Fibroblast of lung (primary cell): ENCODE data around the gene KDR. TPM values are rescaled to one million over a fixed set of nuclear protein-coding genes. Genes with fewer than 3 reads are reported as not detected.

ENCODE experiments used
- DNase-seq, 2 donors: peaks; one replicate each; pipeline versions ENCODE4 v3.0.0 to v3.0.0-alpha.2; 2010; ENCODE audit warnings: low read depth in 2 of 2
- H2AFZ ChIP-seq: 2 replicates; pipeline ENCODE4 v1.5.1; 2012; ENCODE audit warnings: low read length, control low read depth, inconsistent platforms
- H3K27ac ChIP-seq: 2 replicates; pipeline ENCODE4 v1.5.1; 2011; ENCODE audit warnings: low read length, control low read depth; ENCODE audit not compliant: insufficient read depth
- H3K27me3 ChIP-seq: 2 replicates; pipeline ENCODE4 v1.5.1; 2011; ENCODE audit warnings: mild to moderate bottlenecking, low read length; ENCODE audit not compliant: control insufficient read depth, insufficient read depth
- H3K36me3 ChIP-seq: 2 replicates; pipeline ENCODE4 v1.5.1; 2011; ENCODE audit warnings: low read length; ENCODE audit not compliant: control insufficient read depth, insufficient read depth
- H3K4me1 ChIP-seq: 2 replicates; pipeline ENCODE4 v1.5.1; 2011; ENCODE audit warnings: low read length; ENCODE audit not compliant: control insufficient read depth, insufficient read depth; ENCODE audit errors: extremely low read depth
- H3K4me2 ChIP-seq: 2 replicates; pipeline ENCODE4 v1.5.1; 2011; ENCODE audit warnings: low read length, control low read depth; ENCODE audit not compliant: insufficient read depth; ENCODE audit errors: extremely low read depth
- H3K4me3 ChIP-seq, 4 experiments: fragments of 200-600 bp in 1 of 4; sonication (generic) in 1 of 4; replicated peaks in 1 of 4; 2 replicates each; pipeline ENCODE4 v1.5.1; 2011 to 2016; ENCODE audit warnings: low read length in 4 of 4, low read depth in 3 of 4, mild to moderate bottlenecking in 3 of 4, control low read depth in 2 of 4, inconsistent platforms in 1 of 4, mixed read lengths in 1 of 4; ENCODE audit not compliant: insufficient read depth in 1 of 4; ENCODE audit errors: control extremely low read depth in 1 of 4
- H3K79me2 ChIP-seq: 2 replicates; pipeline ENCODE4 v1.5.1; 2012; ENCODE audit warnings: mild to moderate bottlenecking, low read length, inconsistent platforms; ENCODE audit not compliant: control insufficient read depth, insufficient read depth
- H3K9ac ChIP-seq: 2 replicates; pipeline ENCODE4 v1.5.1; 2011; ENCODE audit warnings: mild to moderate bottlenecking, low read length, control low read depth; ENCODE audit not compliant: insufficient read depth
- H3K9me3 ChIP-seq: 2 replicates; pipeline ENCODE4 v1.5.1; 2012; ENCODE audit warnings: low read depth, low read length; ENCODE audit not compliant: control insufficient read depth, insufficient read depth
- H4K20me1 ChIP-seq: 2 replicates; pipeline ENCODE4 v1.5.1; 2011; ENCODE audit warnings: low read length; ENCODE audit not compliant: control insufficient read depth, insufficient read depth; ENCODE audit errors: extremely low read depth
- CTCF ChIP-seq, 2 donors: IDR thresholded peaks in 1 of 2; conservative IDR thresholded peaks in 1 of 2; 1 replicate in 1 of 2; 2 replicates in 1 of 2; pipeline ENCODE4 v1.5.1; 2011 to 2012; ENCODE audit warnings: low read length in 2 of 2, control low read depth in 1 of 2, inconsistent platforms in 1 of 2, low read depth in 1 of 2, mild to moderate bottlenecking in 1 of 2
- EZH2 ChIP-seq: IDR thresholded peaks from 2 replicates; pipeline ENCODE4 v1.5.1; 2012; ENCODE audit warnings: low read length, control low read depth, mild to moderate bottlenecking; ENCODE audit errors: missing control alignments
- polyA plus RNA-seq, 2 donors: library from polyadenylated mRNA; depleted of rRNA in 1 of 2; stranded (reverse) in 1 of 2; unstranded in 1 of 2; fragments of >200 nt; gene quantifications; 2 replicates each; pipeline ENCODE4 v1.2.1, GENCODE V29; 2011 to 2012; ENCODE audit warnings: missing spikeins in 1 of 2
- total RNA-seq: library from RNA; depleted of rRNA; stranded (reverse); fragments of >200 nt; gene quantifications from 2 replicates; pipeline ENCODE4 v1.2.1, GENCODE V29; 2014

The KDR gene
- total and polyA plus RNA-seq, 2 donors (not counting 1 experiment from before 2014, with no cell fraction given): 0.05 TPM; not detected in 1

- Histone ChIP-seq H3K4me3 (no peak overlapping the region), H4K20me1 (no peaks in the 10 kb centered on the region), H3K4me1 (no peaks in the 10 kb centered on the region), H2AFZ (no peak overlapping the region), H3K36me3 (no peaks in the 10 kb centered on the region), H3K4me2 (no peak overlapping the region), H3K27me3 (no peaks in the 10 kb centered on the region), H3K79me2 (no peaks in the 10 kb centered on the region), H3K9ac (no peak overlapping the region), H3K9me3 (no peaks in the 10 kb centered on the region), H3K27ac (no peak overlapping the region)
- no peak for DNase-seq
- no peak for TF ChIP-seq CTCF (conservative IDR thresholded peaks at IDR 0.05 in 1 of 2, IDR thresholded peaks at IDR 0.05 in 1 of 2; ENCODE audit: low read depth in 1 of 2, low read length in 2 of 2)
- TF ChIP-seq EZH2: no peak
These were observed 56.9 kb downstream of the KDR start for GRCh38 chr4:55068522-55068921.

- Histone ChIP-seq H3K9me3 (no peaks in the 10 kb centered on the region), H3K79me2 (no peaks in the 10 kb centered on the region), H3K27ac (no peak overlapping the region), H3K36me3 (no peaks in the 10 kb centered on the region), H3K4me1 (no peaks in the 10 kb centered on the region), H4K20me1 (no peaks in the 10 kb centered on the region), H2AFZ (no peak overlapping the region), H3K9ac (no peak overlapping the region), H3K4me3 (no peak overlapping the region), H3K4me2 (no peak overlapping the region), H3K27me3 (no peaks in the 10 kb centered on the region)
- no peak for DNase-seq
- TF ChIP-seq CTCF (conservative IDR thresholded peaks at IDR 0.05 in 1 of 2, IDR thresholded peaks at IDR 0.05 in 1 of 2; ENCODE audit: low read depth in 1 of 2, low read length in 2 of 2) (no peak), EZH2 (no peak)
These were observed 59.4 kb downstream of the KDR start for GRCh38 chr4:55066018-55066417.

GRCh38 chr4:55055529-55055928, 69.9 kb downstream of the KDR start:
- Histone ChIP-seq H3K79me2 (no peaks in the 10 kb centered on the region), H4K20me1 (no peaks in the 10 kb centered on the region), H3K27me3 (no peaks in the 10 kb centered on the region), H3K4me3 (no peak overlapping the region), H3K9ac (no peak overlapping the region), H3K4me1 (no peaks in the 10 kb centered on the region), H3K4me2 (no peak overlapping the region), H3K9me3 (no peaks in the 10 kb centered on the region), H3K27ac (no peak overlapping the region), H3K36me3 (no peaks in the 10 kb centered on the region), H2AFZ (no peak overlapping the region)
- no peak for DNase-seq
- no peak for TF ChIP-seq EZH2
- TF ChIP-seq CTCF (conservative IDR thresholded peaks at IDR 0.05 in 1 of 2, IDR thresholded peaks at IDR 0.05 in 1 of 2; ENCODE audit: low read depth in 1 of 2, low read length in 2 of 2): no peak
